GM18867 (cell line): Measurements from ENCODE around the gene CRYBA4.

Source experiments
- ATAC-seq: cut with Tn5 transposase; IDR thresholded peaks from one replicate; pipeline ENCODE4 v1.9.1; 2021; ENCODE audit warnings: mild to moderate bottlenecking, moderate library complexity; ENCODE audit not compliant: unreplicated experiment

CRYBA4 gene

GRCh38 chr22:26658671-26659478 is 37.1 kb downstream of the CRYBA4 start:
- ATAC-seq, result peak; percentile 63

- ATAC-seq, result no peak
These were observed 38.6 kb downstream of the CRYBA4 start for GRCh38 chr22:26660356-26660755.

GRCh38 chr22:26660961-26661578 is 39.3 kb downstream of the CRYBA4 start:
- ATAC-seq, result no peak

- ATAC-seq, result no peak
These were observed 40.4 kb downstream of the CRYBA4 start for GRCh38 chr22:26662160-26662559.

GRCh38 chr22:26663374-26663923 is 41.7 kb downstream of the CRYBA4 start:
- ATAC-seq, result no peak

GRCh38 chr22:26665813-26666231 is 44.1 kb downstream of the CRYBA4 start:
- ATAC-seq, result no peak

GRCh38 chr22:26667140-26667539 is 45.4 kb downstream of the CRYBA4 start:
- ATAC-seq, result no peak

- ATAC-seq, result no peak
These were observed 47.3 kb downstream of the CRYBA4 start for GRCh38 chr22:26669060-26669481.

- no peak for ATAC-seq
These were observed 48.7 kb downstream of the CRYBA4 start for GRCh38 chr22:26670459-26670858.

GRCh38 chr22:26671317-26672059 is 49.7 kb downstream of the CRYBA4 start:
- peak; percentile 32 for ATAC-seq

GRCh38 chr22:26672060-26672471 is 50.3 kb downstream of the CRYBA4 start:
- peak; percentile 16 for ATAC-seq

- ATAC-seq, result peak; percentile 64
These were observed 51.1 kb downstream of the CRYBA4 start for GRCh38 chr22:26672590-26673468.

- ATAC-seq, result no peak
These were observed 51.7 kb downstream of the CRYBA4 start for GRCh38 chr22:26673486-26673885.

- ATAC-seq, result no peak
These were observed 52.7 kb downstream of the CRYBA4 start for GRCh38 chr22:26674211-26675190.

GRCh38 chr22:26675687-26676268 is 54.0 kb downstream of the CRYBA4 start:
- ATAC-seq, result no peak

- ATAC-seq, result no peak
These were observed 55.5 kb downstream of the CRYBA4 start for GRCh38 chr22:26677217-26677616.

- peak; percentile 49 for ATAC-seq
These were observed 57.4 kb downstream of the CRYBA4 start for GRCh38 chr22:26679003-26679629.
